Measurements from ENCODE around the gene PDCL2.
"Not testable (repeated sequence)": the region's sequence is repeated elsewhere in the genome, so short reads cannot be mapped to it uniquely, and the experiment has no call there.

The PDCL2 gene

DNA sequence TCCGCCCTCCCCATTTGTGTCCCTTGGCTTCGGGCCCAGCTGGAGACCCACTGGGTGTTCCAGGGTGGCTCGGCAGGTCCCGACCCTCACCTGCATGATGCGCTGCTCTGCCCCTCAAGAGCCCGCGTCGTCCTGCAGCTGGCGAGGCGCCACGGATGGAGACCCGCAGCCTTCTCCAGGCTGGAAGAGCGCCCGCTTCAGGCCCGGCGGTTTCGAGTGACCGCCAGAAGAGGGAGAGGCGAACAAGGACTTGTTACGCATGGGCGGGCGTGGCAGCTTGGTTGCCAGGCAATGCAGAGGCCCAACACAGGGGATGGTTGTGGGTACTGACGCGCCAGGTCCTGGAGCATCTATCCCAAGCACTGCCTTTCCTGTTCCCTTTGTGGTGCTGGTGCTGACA lies at the start of gene PDCL2:
TSS of gene PDCL2 (minus strand) at position 232 of the 400 bp plus-strand sequence. CDS start at position 96, 136 bp downstream.
- no peak for DNase-seq (ENCODE audit: low read depth in 2 of 2)

DNA sequence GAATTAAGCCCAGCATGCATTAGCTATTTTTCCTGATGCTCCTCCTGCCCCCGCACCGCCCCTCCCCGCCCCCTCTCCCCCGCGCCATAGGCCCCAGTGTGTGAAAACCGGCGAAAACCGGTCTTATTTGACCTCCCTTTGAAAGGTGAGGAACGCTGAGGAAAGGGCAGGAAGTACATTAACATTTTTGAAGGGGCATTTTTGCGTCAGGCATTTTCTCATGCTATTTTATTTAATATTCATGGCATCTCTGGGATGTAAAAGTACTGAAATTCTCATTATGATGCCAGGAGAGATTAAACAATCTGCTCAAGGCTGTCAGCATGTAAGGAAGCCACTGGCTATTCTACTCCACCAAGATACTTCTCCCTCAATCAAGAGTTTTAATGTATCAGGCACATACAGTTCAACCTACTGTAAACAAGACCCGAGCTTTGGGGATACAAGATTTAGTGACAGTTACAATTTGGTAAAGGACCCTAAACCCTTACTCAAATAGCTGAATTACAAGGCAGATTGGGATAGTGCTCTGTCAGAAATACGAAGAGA lies 45.3 kb upstream of the PDCL2 start:
- DNase-seq (ENCODE audit: low read depth in 2 of 2) = no peak

DNA sequence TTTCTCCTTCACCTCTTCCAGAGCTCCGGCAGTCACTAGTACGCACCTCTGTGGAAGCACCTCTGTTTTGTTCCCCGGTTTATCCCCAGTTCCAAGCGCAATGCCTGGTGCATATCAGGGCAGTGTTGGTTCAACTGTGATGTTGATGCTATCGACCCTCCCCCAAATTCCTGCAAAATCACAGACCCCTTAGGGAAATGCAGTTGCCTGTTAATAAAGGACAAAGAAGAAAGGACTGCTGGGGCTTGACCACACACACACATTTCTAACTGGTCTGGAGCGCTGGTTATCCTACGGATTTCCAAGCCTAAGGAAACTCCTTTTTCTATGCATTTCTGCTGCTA lies 44.6 kb upstream of the PDCL2 start:
- DNase-seq (ENCODE audit: low read depth in 2 of 2) = no peak

- DNase-seq (ENCODE audit: low read depth in 2 of 2) = no peak
Measured at GRCh38 chr4:55635741-55636655, 44.0 kb upstream of the PDCL2 start, which contains the start of gene NMU. TSS of gene NMU (minus strand) at chr4:55636298. CDS start at chr4:55636192, 106 bp downstream.

GRCh38 chr4:55635282-55635681 lies 43.2 kb upstream of the PDCL2 start:
- DNase-seq (ENCODE audit: low read depth in 2 of 2) = no peak

DNA sequence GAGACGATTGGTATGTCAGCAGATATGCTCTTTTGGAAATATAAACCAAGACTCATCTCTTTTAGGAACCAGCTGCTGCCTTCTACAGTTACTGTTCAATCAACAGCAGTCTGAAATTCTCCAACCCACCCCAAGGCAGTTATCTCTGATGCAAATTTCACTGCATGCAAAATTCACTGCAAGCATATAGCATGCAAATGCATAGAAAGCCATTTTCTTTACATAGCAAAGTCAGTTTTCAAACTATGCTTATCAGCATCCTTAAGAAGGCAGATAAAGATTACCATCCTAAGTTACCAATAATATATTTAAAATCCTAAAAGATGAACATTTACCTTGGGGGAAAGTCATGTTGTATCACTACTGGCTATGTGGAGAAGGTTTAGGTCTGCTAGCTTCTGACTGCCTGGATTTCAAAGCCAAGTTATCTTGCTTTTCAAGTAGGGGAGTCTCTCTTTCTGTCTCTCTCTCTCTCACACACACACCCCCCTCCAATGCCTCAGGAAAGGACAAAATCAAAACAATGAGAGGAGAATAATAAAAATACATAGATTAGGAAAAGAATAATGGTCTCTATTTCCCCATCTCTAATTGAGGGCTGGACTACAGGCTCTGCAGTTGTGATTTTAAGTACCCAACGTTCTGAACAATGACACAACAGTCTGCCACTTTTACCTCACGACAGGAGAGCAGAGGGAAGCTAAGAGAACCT lies 42.5 kb upstream of the PDCL2 start:
- DNase-seq (ENCODE audit: low read depth in 2 of 2) = no peak

DNA sequence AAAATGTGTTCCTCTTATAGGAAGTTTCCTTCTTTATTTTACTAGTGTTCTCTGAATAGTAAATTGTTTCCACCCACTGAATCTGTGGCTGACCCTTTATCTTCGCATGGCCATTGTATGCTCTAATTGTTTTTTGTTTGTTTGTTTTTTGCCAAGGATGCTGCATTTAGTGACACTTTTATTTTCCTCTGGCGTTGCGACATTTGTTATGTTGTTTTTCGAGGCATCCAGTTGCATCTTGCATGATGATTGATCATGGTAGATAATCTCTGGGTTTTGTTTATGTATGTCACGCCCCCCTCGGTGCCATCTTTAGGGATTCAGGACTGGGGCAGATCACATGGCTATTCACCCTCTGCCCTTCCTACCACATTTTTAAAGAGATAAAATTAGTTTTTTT lies 41.9 kb upstream of the PDCL2 start:
- no peak for DNase-seq (ENCODE audit: low read depth in 2 of 2)

DNA sequence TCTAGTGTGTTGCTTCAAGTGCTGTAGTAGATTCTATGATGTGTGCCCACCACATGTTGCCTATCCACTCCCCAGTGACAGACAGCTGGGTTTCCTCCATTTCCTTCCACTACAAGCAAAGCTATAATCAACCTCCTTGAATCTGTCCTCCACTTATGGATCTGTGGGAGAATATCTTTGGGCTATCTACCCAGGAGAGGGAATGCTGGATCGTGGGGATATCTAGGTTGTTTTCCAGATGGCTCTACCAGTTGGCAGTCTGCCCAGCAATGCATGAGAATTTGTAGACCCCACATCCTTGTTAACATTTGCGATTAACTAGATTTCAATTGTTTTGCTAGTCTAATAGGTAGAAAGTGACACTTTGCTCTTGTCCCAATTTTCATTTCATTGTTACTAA lies 33.8 kb upstream of the PDCL2 start:
- no peak for DNase-seq (ENCODE audit: low read depth in 2 of 2)

GRCh38 chr4:55624063-55624462 lies 32.0 kb upstream of the PDCL2 start:
- DNase-seq (ENCODE audit: low read depth in 2 of 2) = not testable (repeated sequence)

GRCh38 chr4:55618546-55619143 lies 26.6 kb upstream of the PDCL2 start:
- DNase-seq (ENCODE audit: low read depth in 2 of 2) = no peak

DNA sequence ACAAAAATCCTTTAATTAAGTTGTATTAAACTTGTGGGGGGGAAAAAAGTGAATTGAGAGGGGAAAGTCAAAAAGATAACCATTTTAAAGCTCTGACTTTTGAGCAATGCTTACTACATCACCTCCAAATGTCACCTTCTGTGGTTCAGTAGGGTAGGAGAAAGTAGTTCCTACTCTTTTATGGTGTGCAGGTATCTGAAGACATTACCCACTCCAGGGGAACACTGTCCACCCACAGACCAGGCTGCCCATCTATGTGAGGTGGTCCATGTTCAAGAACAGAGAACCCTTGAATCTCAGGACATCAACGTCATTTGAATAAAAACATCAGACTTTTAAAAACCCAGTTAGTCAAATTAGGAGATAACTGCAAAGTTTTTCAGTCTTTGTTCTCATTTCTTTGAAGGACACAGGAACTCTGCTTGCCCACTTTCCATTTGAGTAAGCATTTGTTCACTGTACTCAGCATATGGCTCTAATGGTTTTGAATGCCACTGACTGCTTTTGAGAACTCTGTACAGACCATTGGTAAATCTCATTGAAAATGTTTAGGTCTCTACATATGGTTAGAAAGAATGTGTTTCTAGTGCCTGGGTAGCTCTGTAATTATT lies 25.6 kb upstream of the PDCL2 start:
- no peak for DNase-seq (ENCODE audit: low read depth in 2 of 2)

GRCh38 chr4:55615008-55615407 lies 23.0 kb upstream of the PDCL2 start:
- no peak for DNase-seq (ENCODE audit: low read depth in 2 of 2)

- no peak for DNase-seq (ENCODE audit: low read depth in 2 of 2)
Measured at GRCh38 chr4:55613621-55614020, 21.6 kb upstream of the PDCL2 start.

GRCh38 chr4:55612341-55612740 lies 20.3 kb upstream of the PDCL2 start:
- no peak for DNase-seq (ENCODE audit: low read depth in 2 of 2)

- DNase-seq (ENCODE audit: low read depth in 2 of 2) = no peak
Measured at GRCh38 chr4:55611358-55612059, 19.5 kb upstream of the PDCL2 start.

DNA sequence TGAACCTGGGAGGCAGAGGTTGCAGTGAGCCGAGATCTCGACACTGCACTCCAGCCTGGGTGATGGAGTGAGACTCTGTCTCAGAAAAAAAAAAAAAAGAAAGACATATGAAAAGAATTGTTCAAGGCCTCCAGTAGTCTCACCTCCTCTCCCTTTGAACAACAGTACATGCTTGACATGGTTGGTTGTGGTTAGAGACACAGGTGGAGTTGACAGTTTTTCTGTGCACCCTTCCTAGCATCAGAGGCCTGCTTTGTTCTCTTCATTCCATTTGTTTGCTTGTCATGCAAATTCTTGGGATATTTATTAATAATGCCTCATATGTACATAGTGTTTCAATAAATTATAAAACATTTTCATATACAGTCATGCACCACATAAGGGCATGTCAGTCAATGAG lies 18.3 kb upstream of the PDCL2 start:
- no peak for DNase-seq (ENCODE audit: low read depth in 2 of 2)

DNA sequence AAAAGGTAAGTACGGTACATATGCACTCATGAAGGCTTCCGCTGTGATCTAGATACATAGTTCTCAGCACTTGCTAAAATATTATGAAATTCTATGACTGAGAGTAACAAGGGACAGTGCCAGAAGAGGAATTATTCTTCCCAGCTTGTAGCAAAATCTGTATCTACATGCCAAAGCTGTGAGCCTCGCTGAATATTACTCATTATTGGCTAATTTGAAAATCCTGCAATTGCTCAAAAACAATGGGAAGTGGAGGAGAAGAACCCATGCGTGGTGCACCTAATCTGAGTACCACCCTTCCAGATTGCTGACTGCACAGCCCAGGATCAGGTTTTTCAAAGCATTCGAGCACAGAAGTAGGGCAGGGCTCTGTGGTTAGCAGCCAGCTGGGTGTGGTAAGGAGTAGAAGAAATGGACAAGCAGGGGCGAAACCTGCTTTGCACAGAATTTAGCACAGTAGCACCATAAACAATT lies 17.4 kb upstream of the PDCL2 start:
- DNase-seq (ENCODE audit: low read depth in 2 of 2) = no peak

DNA sequence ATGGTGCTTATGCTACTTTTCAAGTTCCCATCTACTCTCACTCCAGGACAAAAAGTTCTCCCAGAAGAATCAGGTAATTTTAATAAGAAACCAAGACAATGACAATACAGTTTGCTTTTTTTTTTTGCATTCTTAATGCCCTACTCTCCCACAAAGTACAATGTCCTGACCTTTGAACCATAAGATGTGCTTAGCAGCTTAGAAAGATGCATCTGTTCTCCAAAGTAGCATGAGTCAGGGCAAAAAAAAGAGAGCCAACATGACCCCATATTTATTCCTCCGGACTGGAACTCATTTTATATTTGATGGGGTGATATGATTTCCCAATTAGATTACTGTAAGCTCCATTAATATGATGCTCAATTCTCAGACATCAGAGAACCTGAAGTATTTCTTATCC lies 16.5 kb upstream of the PDCL2 start:
- no peak for DNase-seq (ENCODE audit: low read depth in 2 of 2)

GRCh38 chr4:55604996-55605395 lies 13.0 kb upstream of the PDCL2 start:
- no peak for DNase-seq (ENCODE audit: low read depth in 2 of 2)

GRCh38 chr4:55600640-55601039 lies 8.6 kb upstream of the PDCL2 start:
- no peak for DNase-seq (ENCODE audit: low read depth in 2 of 2)

- DNase-seq (ENCODE audit: low read depth in 2 of 2) = no peak
Measured at GRCh38 chr4:55598641-55599040, 6.6 kb upstream of the PDCL2 start.
